BLaER1 (cell line): Measurements from ENCODE around the gene SASH1.

Source experiments
- H3K27ac ChIP-seq: shearing (Covaris generic); formaldehyde crosslinking; 2 replicates; pipeline ENCODE4 v1.8.1; 2022
- H3K27me3 ChIP-seq: shearing (Covaris generic); formaldehyde crosslinking; 2 replicates; pipeline ENCODE4 v1.8.1; 2022
- H3K36me3 ChIP-seq: shearing (Covaris generic); formaldehyde crosslinking; 2 replicates; pipeline ENCODE4 v1.8.1; 2022
- H3K4me1 ChIP-seq: shearing (Covaris generic); formaldehyde crosslinking; 2 replicates; pipeline ENCODE4 v1.8.1; 2022
- H3K4me2 ChIP-seq: shearing (Covaris generic); formaldehyde crosslinking; 2 replicates; pipeline ENCODE4 v1.8.1; 2022
- H3K4me3 ChIP-seq: shearing (Covaris generic); formaldehyde crosslinking; 2 replicates; pipeline ENCODE4 v1.8.1; 2022
- H3K9ac ChIP-seq: shearing (Covaris generic); formaldehyde crosslinking; 2 replicates; pipeline ENCODE4 v1.8.1; 2022
- H3K9me3 ChIP-seq: shearing (Covaris generic); formaldehyde crosslinking; 2 replicates; pipeline ENCODE4 v1.8.1; 2022
- H4K20me1 ChIP-seq: shearing (Covaris generic); formaldehyde crosslinking; 2 replicates; pipeline ENCODE4 v1.8.1; 2022
- Cebpa-rat ChIP-seq: shearing (Covaris generic); IDR thresholded peaks from 2 replicates; pipeline ENCODE4 v1.8.1; 2022

SASH1 gene

DNA sequence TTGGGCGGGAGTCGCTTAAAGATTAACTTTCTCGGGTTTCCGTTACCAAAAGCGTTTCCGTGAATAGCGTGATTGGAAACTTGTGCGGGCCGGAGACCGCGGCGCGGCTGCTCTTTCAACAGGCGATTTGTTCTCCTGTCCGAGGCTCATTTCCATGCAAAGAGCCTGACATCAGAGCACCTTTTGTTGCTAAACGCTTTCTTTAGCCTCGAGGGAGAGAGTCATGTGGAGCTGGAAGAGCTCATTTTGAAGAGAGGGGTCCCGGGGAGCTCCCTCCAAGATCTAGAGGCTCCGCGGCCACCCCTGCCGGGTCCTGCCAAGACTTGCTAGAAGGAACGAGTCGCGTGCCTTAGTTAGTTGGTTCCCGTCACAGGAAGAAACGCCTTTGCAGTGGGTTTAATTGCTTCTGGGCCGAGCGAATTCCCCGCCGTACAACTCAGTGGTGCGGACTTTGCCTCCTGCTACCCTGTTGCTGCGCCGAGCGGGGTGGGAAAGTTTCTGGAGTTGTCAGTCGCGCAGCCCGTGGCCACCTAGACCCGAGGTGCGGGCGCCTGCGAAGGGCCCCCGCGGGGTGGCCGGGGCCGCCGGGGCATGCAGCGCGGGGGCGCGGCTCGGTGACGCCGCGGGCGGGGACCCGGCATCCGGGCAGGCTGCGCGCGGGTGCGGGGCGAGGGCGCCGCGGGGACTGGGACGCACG lies at the start of gene SASH1:
SASH1 (plus strand) TSS at position 489 of the 697 bp plus-strand sequence. CDS start 230 bp downstream, outside the sequence.
- peaks cover 5% of the 10 kb centered on the region; the same call in 1 of the 2 replicates for H4K20me1 ChIP-seq
- peak within 1 kb of the TSS; percentile 80 for H3K4me2 ChIP-seq
- TF ChIP-seq Cebpa-rat, result no peak
- H3K27me3 ChIP-seq, result peaks cover 50% of the 10 kb centered on the region
- no peaks in the 10 kb centered on the region for H3K36me3 ChIP-seq
- no peak within 1 kb of the TSS for H3K27ac ChIP-seq
- H3K9me3 ChIP-seq, result no peaks in the 10 kb centered on the region; the same call in 1 of the 2 replicates
- no peak within 1 kb of the TSS for H3K9ac ChIP-seq
- peak within 1 kb of the TSS; percentile 67 for H3K4me3 ChIP-seq
- H3K4me1 ChIP-seq, result 0 out of 2 replicates have a peak, but pooled peaks cover 6% of the 10 kb centered on the region

GRCh38 chr6:148293181-148293995 lies 49.2 kb upstream of the SASH1 start:
- no peaks in the 10 kb centered on the region for H3K27me3 ChIP-seq
- no peak overlapping the region for H3K9ac ChIP-seq
- H3K4me1 ChIP-seq, result no peaks in the 10 kb centered on the region
- no peaks in the 10 kb centered on the region for H3K9me3 ChIP-seq
- H4K20me1 ChIP-seq, result no peaks in the 10 kb centered on the region
- H3K4me3 ChIP-seq, result no peak overlapping the region
- TF ChIP-seq Cebpa-rat, result no peak
- no peak overlapping the region for H3K27ac ChIP-seq
- H3K4me2 ChIP-seq, result no peak overlapping the region
- no peaks in the 10 kb centered on the region for H3K36me3 ChIP-seq

- Histone ChIP-seq H4K20me1 (no peaks in the 10 kb centered on the region), H3K4me2 (no peak overlapping the region), H3K27me3 (no peaks in the 10 kb centered on the region), H3K9ac (no peak overlapping the region), H3K4me3 (no peak overlapping the region), H3K27ac (no peak overlapping the region), H3K36me3 (no peaks in the 10 kb centered on the region), H3K4me1 (no peaks in the 10 kb centered on the region), H3K9me3 (no peaks in the 10 kb centered on the region)
- no peak for TF ChIP-seq Cebpa-rat
Observed at GRCh38 chr6:148294059-148294458, 48.6 kb upstream of the SASH1 start.

DNA sequence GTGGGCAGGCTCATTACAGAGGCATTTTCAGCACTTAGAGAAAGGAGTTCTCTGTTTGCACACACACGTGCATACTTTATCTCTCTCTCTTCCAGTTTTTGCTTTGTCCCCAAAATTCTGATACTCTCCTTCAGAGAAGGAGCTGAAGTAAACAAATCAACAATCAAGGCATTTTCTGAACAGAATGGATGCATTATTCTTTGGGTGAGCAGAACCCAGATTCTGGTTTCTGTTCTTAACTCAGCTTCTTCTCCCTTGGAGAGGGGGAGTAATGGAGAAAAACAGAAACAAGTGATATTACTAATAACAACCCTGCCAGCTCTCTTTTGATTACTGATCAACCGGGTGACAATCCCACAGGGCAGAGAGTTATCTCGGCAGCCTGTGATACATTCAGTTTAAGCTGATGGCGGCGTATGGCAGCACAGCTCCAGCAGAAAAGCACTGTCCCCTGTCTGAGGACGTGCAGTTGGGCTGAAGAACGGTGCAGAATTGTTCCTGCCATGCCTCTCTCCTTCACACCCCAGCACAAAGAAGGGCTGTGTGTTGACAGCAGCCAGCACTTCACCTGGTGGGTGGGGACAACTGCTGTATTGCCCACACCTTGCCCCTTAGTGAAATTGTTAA lies 47.3 kb upstream of the SASH1 start:
- no peak overlapping the region for H3K4me3 ChIP-seq
- H3K4me2 ChIP-seq, result no peak overlapping the region
- H3K27ac ChIP-seq, result no peak overlapping the region
- no peaks in the 10 kb centered on the region for H3K36me3 ChIP-seq
- H3K4me1 ChIP-seq, result no peaks in the 10 kb centered on the region
- no peaks in the 10 kb centered on the region for H3K9me3 ChIP-seq
- no peak overlapping the region for H3K9ac ChIP-seq
- TF ChIP-seq Cebpa-rat, result no peak
- no peaks in the 10 kb centered on the region for H4K20me1 ChIP-seq
- no peaks in the 10 kb centered on the region for H3K27me3 ChIP-seq

DNA sequence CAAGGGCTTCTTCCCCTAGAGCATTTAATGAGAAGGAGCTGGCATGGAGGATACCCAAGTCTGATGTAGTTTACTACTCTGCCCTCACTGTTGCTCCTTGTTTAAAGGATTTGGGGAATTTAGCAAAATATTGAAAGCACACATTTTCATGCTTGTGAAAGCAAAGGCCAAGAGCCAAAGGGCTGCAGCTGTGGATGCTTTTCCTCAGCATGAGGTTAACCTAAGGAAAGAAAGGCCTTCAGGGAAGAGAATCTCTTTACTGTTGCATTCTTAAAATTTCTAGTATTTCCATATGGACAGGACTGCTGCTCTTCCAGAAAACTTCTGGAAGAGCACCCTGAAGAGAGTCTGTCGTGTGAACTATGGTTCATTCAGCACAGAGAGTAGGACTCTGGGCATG lies 45.9 kb upstream of the SASH1 start:
- no peak overlapping the region for H3K9ac ChIP-seq
- H3K27ac ChIP-seq, result no peak overlapping the region
- no peak for TF ChIP-seq Cebpa-rat

GRCh38 chr6:148298683-148299082 lies 44.0 kb upstream of the SASH1 start:
- no peaks in the 10 kb centered on the region for H3K36me3 ChIP-seq
- no peak overlapping the region for H3K27ac ChIP-seq
- no peak overlapping the region for H3K4me3 ChIP-seq
- H3K4me1 ChIP-seq, result no peaks in the 10 kb centered on the region
- H3K9me3 ChIP-seq, result no peaks in the 10 kb centered on the region
- no peaks in the 10 kb centered on the region for H3K27me3 ChIP-seq
- no peak overlapping the region for H3K9ac ChIP-seq
- no peak overlapping the region for H3K4me2 ChIP-seq
- no peak for TF ChIP-seq Cebpa-rat
- no peaks in the 10 kb centered on the region for H4K20me1 ChIP-seq

More for the DNA sequence above, 45.9 kb upstream of the SASH1 start:
- Histone ChIP-seq H3K27me3 (no peaks in the 10 kb centered on the region), H3K36me3 (no peaks in the 10 kb centered on the region), H4K20me1 (no peaks in the 10 kb centered on the region), H3K4me2 (no peak overlapping the region), H3K4me3 (no peak overlapping the region), H3K4me1 (no peaks in the 10 kb centered on the region), H3K9me3 (no peaks in the 10 kb centered on the region)

- no peak for TF ChIP-seq Cebpa-rat
Observed at GRCh38 chr6:148303616-148304015, 39.0 kb upstream of the SASH1 start.

DNA sequence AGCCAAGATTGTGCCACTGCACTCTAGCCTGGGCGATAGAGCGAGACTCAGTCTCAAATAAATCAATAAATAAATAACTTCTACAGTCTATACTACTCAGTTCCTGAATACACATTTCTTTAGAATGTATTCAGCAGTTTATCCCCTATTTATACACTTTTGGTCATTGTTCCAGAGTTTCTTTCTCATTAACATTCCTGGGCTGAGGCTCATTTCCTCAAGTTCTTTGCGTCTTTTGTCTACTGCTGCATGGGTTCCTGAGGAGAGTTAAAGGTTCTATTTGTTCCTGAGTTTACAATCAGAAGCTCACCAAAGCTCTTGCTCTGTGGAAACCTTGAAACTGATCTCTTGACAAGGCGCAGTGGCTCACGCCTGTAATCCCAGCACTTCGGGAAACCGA lies 37.7 kb upstream of the SASH1 start:
- Histone ChIP-seq H3K9me3 (no peaks in the 10 kb centered on the region), H3K4me3 (no peak overlapping the region), H4K20me1 (no peaks in the 10 kb centered on the region), H3K4me1 (peaks cover 5% of the 10 kb centered on the region; the same call in 1 of the 2 replicates), H3K4me2 (no peak overlapping the region), H3K36me3 (no peaks in the 10 kb centered on the region), H3K27ac (no peak overlapping the region), H3K27me3 (no peaks in the 10 kb centered on the region), H3K9ac (no peak overlapping the region)
- no peak for TF ChIP-seq Cebpa-rat

More at GRCh38 chr6:148303616-148304015, 39.0 kb upstream of the SASH1 start:
- Histone ChIP-seq H3K4me1 (peaks cover 5% of the 10 kb centered on the region; the same call in 1 of the 2 replicates), H4K20me1 (no peaks in the 10 kb centered on the region), H3K9ac (no peak overlapping the region), H3K27ac (no peak overlapping the region), H3K9me3 (no peaks in the 10 kb centered on the region), H3K27me3 (no peaks in the 10 kb centered on the region), H3K4me3 (no peak overlapping the region), H3K4me2 (no peak overlapping the region), H3K36me3 (no peaks in the 10 kb centered on the region)

GRCh38 chr6:148306286-148306685 lies 36.4 kb upstream of the SASH1 start:
- H3K9me3 ChIP-seq, result no peaks in the 10 kb centered on the region
- H3K9ac ChIP-seq, result no peak overlapping the region
- no peaks in the 10 kb centered on the region for H4K20me1 ChIP-seq
- no peak overlapping the region for H3K27ac ChIP-seq
- H3K27me3 ChIP-seq, result no peaks in the 10 kb centered on the region
- H3K4me1 ChIP-seq, result peaks cover 5% of the 10 kb centered on the region; the same call in 1 of the 2 replicates
- no peaks in the 10 kb centered on the region for H3K36me3 ChIP-seq
- no peak overlapping the region for H3K4me2 ChIP-seq
- H3K4me3 ChIP-seq, result no peak overlapping the region
- TF ChIP-seq Cebpa-rat, result no peak

DNA sequence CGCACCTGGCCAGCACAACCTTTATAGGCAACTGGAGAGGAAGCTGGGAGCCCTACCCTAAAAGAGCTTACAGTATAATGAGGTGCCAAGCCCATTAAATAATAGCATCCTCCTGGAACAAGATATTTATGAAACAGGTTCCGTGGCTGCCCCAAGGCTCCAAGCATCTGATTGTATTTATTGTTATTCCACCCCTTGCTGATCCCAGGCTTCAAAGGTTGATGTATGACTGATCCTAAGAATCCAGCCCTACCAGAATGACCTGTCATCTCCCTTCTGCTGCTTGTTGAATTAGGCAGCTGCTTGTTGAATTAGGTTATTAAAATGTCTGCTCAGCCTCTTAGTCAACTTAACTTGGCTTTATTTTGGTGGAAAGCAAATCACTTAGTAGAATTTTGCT lies 35.2 kb upstream of the SASH1 start:
- Histone ChIP-seq H3K4me1 (peaks cover 5% of the 10 kb centered on the region; the same call in 1 of the 2 replicates), H3K27ac (no peak overlapping the region), H3K9me3 (no peaks in the 10 kb centered on the region), H4K20me1 (no peaks in the 10 kb centered on the region), H3K4me2 (no peak overlapping the region), H3K4me3 (no peak overlapping the region), H3K36me3 (no peaks in the 10 kb centered on the region), H3K27me3 (no peaks in the 10 kb centered on the region), H3K9ac (no peak overlapping the region)
- no peak for TF ChIP-seq Cebpa-rat
